GM12878 (cell line): ENCODE results near the gene BSN. TPM values are rescaled to one million over a fixed set of nuclear protein-coding genes. Genes with fewer than 3 reads are reported as not detected.

ENCODE experiments used
- ATAC-seq: fragments of 200-7000 bp; cut with Tn5 transposase; 3 replicates; pipeline ENCODE4 v1.9.1; 2020; ENCODE audit warnings: mild to moderate bottlenecking, moderate library complexity
- BruUV-seq: library from RNA; stranded (reverse); fragments of 400-500 nt; replicated peaks from 2 replicates; lab custom pipeline; 2021; lab: Mats Ljungman, UMichigan
- CTCF ChIA-PET: fragments of 300-600 bp; sonication (Branson Sonifier 250); formaldehyde crosslinking; extraction: SDS; loops from one replicate; lab custom pipeline; 2021; ENCODE audit warnings: inconsistent platforms; lab: Yijun Ruan, JAX
- POLR2A ChIA-PET: fragments of 350-600 bp; formaldehyde crosslinking; extraction: SDS; loops from one replicate; lab custom pipeline; 2021; ENCODE audit warnings: inconsistent platforms; lab: Charles Lee
- RAD21 ChIA-PET: fragments of 300-600 bp; sonication (Branson Sonifier 250); formaldehyde crosslinking; loops from one replicate; lab custom pipeline; 2023; ENCODE audit warnings: antibody characterized with exemption; ENCODE audit not compliant: unreplicated experiment; lab: Charles Lee
- SMC1A ChIA-PET: fragments of 300-600 bp; sonication (Branson Sonifier 250); formaldehyde crosslinking; loops from one replicate; lab custom pipeline; 2023; ENCODE audit not compliant: unreplicated experiment, uncharacterized antibody; lab: Charles Lee
- DNase-seq: peaks from one replicate; pipeline ENCODE4 v3.0.0-alpha.2; 2011; ENCODE audit warnings: low read depth, low spot score
- FAIRE-seq: peaks from 3 replicates; lab custom pipeline; 2011; peaks lifted over from hg19 to GRCh38; lab: Jason Lieb, UNC
- H2AFZ ChIP-seq: 2 replicates; pipeline ENCODE4 v1.6.0; 2011; ENCODE audit warnings: low read depth, low read length, control low read depth; ENCODE audit not compliant: control insufficient read depth
- H3K27ac ChIP-seq: 2 replicates; pipeline ENCODE4 v1.5.1; 2011; ENCODE audit warnings: control low read depth; ENCODE audit not compliant: control insufficient read depth, insufficient read depth
- H3K27me3 ChIP-seq, 2 experiments: replicated peaks in 1 of 2; 2 replicates each; pipeline versions ENCODE4 v1.6.0 to v1.6.1; 2011; ENCODE audit warnings: low read length in 1 of 2; ENCODE audit not compliant: control insufficient read depth in 2 of 2, insufficient read depth in 2 of 2
- H3K36me3 ChIP-seq, 2 experiments: 2 replicates each; pipeline ENCODE4 v1.5.1; 2011; ENCODE audit warnings: low read length in 1 of 2; ENCODE audit not compliant: control insufficient read depth in 2 of 2, insufficient read depth in 2 of 2
- H3K4me1 ChIP-seq: 2 replicates; pipeline ENCODE4 v1.6.1; 2011; ENCODE audit warnings: mild to moderate bottlenecking, low read length, moderate library complexity, mixed read lengths; ENCODE audit not compliant: control insufficient read depth, insufficient read depth
- H3K4me2 ChIP-seq: 2 replicates; pipeline ENCODE4 v1.6.0; 2011; ENCODE audit warnings: control low read depth; ENCODE audit not compliant: control insufficient read depth, insufficient read depth
- H3K4me3 ChIP-seq: fragments of 200-600 bp; sonication (generic); 2 replicates; pipeline ENCODE4 v1.5.1; 2016
- H3K79me2 ChIP-seq: 2 replicates; pipeline ENCODE4 v1.6.0; 2011; ENCODE audit warnings: low read length; ENCODE audit not compliant: control insufficient read depth, insufficient read depth
- H3K9ac ChIP-seq: 2 replicates; pipeline ENCODE4 v1.8.0; 2011; ENCODE audit warnings: low read length, control low read depth, mixed read lengths; ENCODE audit not compliant: control insufficient read depth, insufficient read depth
- H3K9me3 ChIP-seq: replicated peaks from 3 replicates; pipeline ENCODE4 v1.5.1; 2011; ENCODE audit warnings: mild to moderate bottlenecking, low read length; ENCODE audit not compliant: control insufficient read depth, insufficient read depth
- H4K20me1 ChIP-seq: 2 replicates; pipeline ENCODE4 v1.6.0; 2011; ENCODE audit not compliant: control insufficient read depth, insufficient read depth
- ATF7 ChIP-seq: fragments of 450-650 bp; IDR thresholded peaks from 2 replicates; pipeline ENCODE4 v1.6.1; 2016; ENCODE audit warnings: low read depth, mild to moderate bottlenecking
- CBX3 ChIP-seq: fragments of 200-600 bp; sonication (generic); IDR thresholded peaks from 2 replicates; pipeline ENCODE4 v1.6.1; 2016; ENCODE audit warnings: low read depth, borderline replicate concordance
- EED ChIP-seq: sonication (generic); IDR thresholded peaks from 2 replicates; pipeline ENCODE4 v1.6.1; 2016; ENCODE audit warnings: antibody characterized with exemption, low read depth
- EP300 ChIP-seq, 2 experiments: fragments of 150-350 bp in 1 of 2; IDR thresholded peaks; 2 replicates each; pipeline ENCODE4 v1.6.1; 2011 to 2012; ENCODE audit warnings: low read depth in 2 of 2, low read length in 2 of 2, borderline replicate concordance in 1 of 2, improper control_type of control experiment in 1 of 2, inconsistent platforms in 1 of 2; ENCODE audit not compliant: control insufficient read depth in 1 of 2
- ETV6 ChIP-seq, 2 experiments: fragments of 450-650 bp in 1 of 2; IDR thresholded peaks in 1 of 2; conservative IDR thresholded peaks in 1 of 2; 2 replicates each; pipeline ENCODE4 v1.6.1; 2014; ENCODE audit warnings: antibody characterized with exemption in 1 of 2, borderline replicate concordance in 1 of 2, low read depth in 1 of 2, mild to moderate bottlenecking in 1 of 2, moderate library complexity in 1 of 2
- HDAC2 ChIP-seq: fragments of 200-600 bp; sonication (generic); IDR thresholded peaks from 2 replicates; pipeline ENCODE4 v1.6.1; 2017
- PAX5 ChIP-seq: IDR thresholded peaks from 2 replicates; pipeline ENCODE4 v1.6.1; 2011; ENCODE audit warnings: low read depth, low read length, borderline replicate concordance
- RELA ChIP-seq: fragments of 450-650 bp; IDR thresholded peaks from 2 replicates; pipeline ENCODE4 v1.8.0; 2014; ENCODE audit warnings: borderline replicate concordance; ENCODE audit not compliant: partially characterized antibody
- RFX5 ChIP-seq: IDR thresholded peaks from 2 replicates; pipeline ENCODE4 v1.6.1; 2011; ENCODE audit warnings: low read depth, low read length, improper control_type of control experiment
- SIN3A ChIP-seq: IDR thresholded peaks from 2 replicates; pipeline ENCODE4 v1.6.1; 2012; ENCODE audit warnings: low read depth, low read length, improper control_type of control experiment
- SMC3 ChIP-seq: IDR thresholded peaks from 2 replicates; pipeline ENCODE4 v1.6.1; 2011; ENCODE audit warnings: low read length, improper control_type of control experiment, borderline replicate concordance
- SREBF2 ChIP-seq: IDR thresholded peaks from 2 replicates; pipeline ENCODE4 v1.6.1; 2012; ENCODE audit warnings: mild to moderate bottlenecking, low read length
- TAF1 ChIP-seq: IDR thresholded peaks from 2 replicates; pipeline ENCODE4 v1.6.1; 2011; ENCODE audit warnings: mild to moderate bottlenecking, low read depth, low read length, borderline replicate concordance
- WGBS: methylation state at CpG from one replicate; pipeline ENCODE4 v1.1.6; 2016; ENCODE audit warnings: low lambda C conversion rate; ENCODE audit not compliant: insufficient replicate concordance, insufficient coverage; ENCODE audit errors: missing lambda C conversion rate; 5-methylcytosine and 5-hydroxymethylcytosine counted together
- in situ Hi-C: fragments of 300-500 bp; cut with MboI; formaldehyde crosslinking; loops from 9 replicates; pipeline ENCODE4 v1.14.3; 2018; ENCODE audit warnings: mixed read lengths
- intact Hi-C: fragments of 100-400 bp; cut with micrococcal nuclease; formaldehyde crosslinking; loops from one replicate; pipeline ENCODE4 v1.14.2; 2022; ENCODE audit not compliant: unreplicated experiment
- polyA plus RNA-seq, 11 experiments: library from polyadenylated mRNA; depleted of rRNA in 4 of 11; unstranded in 6 of 11; stranded (reverse) in 5 of 11; fragments of >200 nt; fragmentation: Nextera tagmentation in 4 of 11; fragmentation: Illumina TruSeq in 1 of 11; extraction: Ambion mirVana in 4 of 11; extraction: Trizol in 1 of 11; gene quantifications; 1 replicate in 1 of 11; 2 replicates in 10 of 11; pipeline versions ENCODE4 v1.2.1 to v1.2.3, GENCODE V29; 2011 to 2016; ENCODE audit warnings: inconsistent platforms in 2 of 11, missing spikeins in 2 of 11, low read depth in 1 of 11
- total RNA-seq, 4 experiments: library from RNA; depleted of rRNA in 3 of 4; stranded (reverse); fragments of >200 nt in 3 of 4; fragmentation: Illumina TruSeq in 1 of 4; extraction: Trizol in 1 of 4; gene quantifications; 2 replicates each; pipeline versions ENCODE4 v1.2.1 to v1.2.3, GENCODE V29; 2013 to 2021
- TF ChIP-seq, protein P1 (sequence below): fragments of 450-650 bp; IDR thresholded peaks from 2 replicates; pipeline ENCODE4 v1.6.1; 2016; ENCODE audit warnings: mild to moderate bottlenecking

BSN gene
- total and polyA plus RNA-seq, 10 of the 15 experiments (the other 5 are each of a cell fraction or from before 2014, with no cell fraction given) = under 0.01 to 0.19 (median 0.05) TPM; not detected in 1

DNA sequence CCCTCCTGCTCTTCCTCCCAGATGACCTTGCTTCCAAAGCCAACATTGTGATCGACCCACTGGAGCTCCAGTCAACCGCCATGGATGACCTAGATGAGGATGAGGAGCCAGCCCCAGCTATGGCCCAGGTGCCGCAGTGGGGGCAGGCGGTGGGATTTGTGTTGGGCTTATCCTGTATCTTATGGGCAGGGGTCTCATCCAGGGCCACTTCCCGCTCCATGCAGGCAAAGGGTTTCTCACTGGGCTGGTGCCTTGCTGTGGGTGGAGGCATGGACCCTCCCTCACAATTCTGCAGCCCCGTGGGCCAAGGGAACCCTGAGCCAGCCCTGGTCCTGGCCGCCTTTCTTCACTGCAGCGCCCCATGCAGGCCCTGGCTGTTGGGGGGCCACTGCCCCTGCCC lies 150.4 kb downstream of the BSN start:
- H3K79me2 ChIP-seq = no peaks in the 10 kb centered on the region
- no peak for DNase-seq
- H3K9me3 ChIP-seq = no peaks in the 10 kb centered on the region
- ChIA-PET POLR2A (no interaction called here), SMC1A (no interaction called here), CTCF (interaction anchor here (0.9 to 4.6 kb wide), 2 partner anchors 130 to 135 kb away, joined by 3 to 19 read pairs; no protein-coding TSS in a partner anchor), RAD21 (no interaction called here)
- ATAC-seq = no peak
- BruUV-seq = no TSS peak
- WGBS = 89% methylated on average over 8 of the region's 8 CpGs
- H2AFZ ChIP-seq = no peak overlapping the region
- FAIRE-seq = no peak
- H3K4me3 ChIP-seq = no peak overlapping the region
- H4K20me1 ChIP-seq = no peaks in the 10 kb centered on the region
- in situ Hi-C loops (no loop called here), intact Hi-C loops (no loop called here)
- H3K27ac ChIP-seq = no peak overlapping the region
- no peak overlapping the region for H3K9ac ChIP-seq
- H3K4me2 ChIP-seq = no peak overlapping the region
- no peak for TF ChIP-seq PAX5
- no peak for TF ChIP-seq RELA
- TF ChIP-seq, all 136 proteins: peak for 0
- no peaks in the 10 kb centered on the region for H3K4me1 ChIP-seq
- H3K27me3 ChIP-seq = no peaks in the 10 kb centered on the region
- peaks cover 0 to 5% of the 10 kb centered on the region in 2 experiments; a peak in 3 of 4 replicates for H3K36me3 ChIP-seq

DNA sequence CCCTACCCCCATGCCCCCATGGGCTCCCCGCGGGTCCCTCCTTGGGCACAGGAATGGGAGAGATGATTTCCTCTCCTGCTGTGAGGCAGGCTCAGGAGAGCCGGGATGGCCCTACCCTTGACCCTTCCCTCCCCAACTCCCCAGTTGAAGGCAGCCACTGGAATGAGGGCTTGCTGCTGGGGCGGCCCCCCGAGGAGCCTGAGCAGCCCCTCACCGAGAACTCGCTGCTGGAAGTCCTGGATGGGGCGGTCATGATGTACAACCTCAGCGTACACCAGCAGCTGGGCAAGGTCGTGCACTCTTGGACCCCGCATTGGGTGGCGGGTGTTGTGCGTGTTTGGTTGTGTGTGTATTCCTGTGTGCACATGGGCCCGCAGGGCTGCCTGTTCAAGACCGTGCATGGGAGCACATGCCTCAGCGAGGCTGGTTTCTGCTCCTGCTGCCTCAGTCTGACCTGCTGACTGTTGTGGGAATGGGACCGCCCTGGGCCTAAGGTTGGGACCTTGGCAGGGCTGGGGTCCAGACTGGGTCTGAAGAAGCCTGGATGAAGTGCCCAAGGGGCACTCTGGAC lies 151.2 kb downstream of the BSN start:
- ChIA-PET RAD21 (no interaction called here), SMC1A (no interaction called here), CTCF (interaction anchor here (0.6 kb wide), 1 partner anchor 286 kb away, joined by 3 read pairs; no protein-coding TSS in a partner anchor), POLR2A (interaction anchor here (0.5 kb wide), 1 partner anchor 199 kb away, joined by 3 read pairs; no protein-coding TSS in a partner anchor)
- H3K27ac ChIP-seq = no peak overlapping the region
- FAIRE-seq (no peak), ATAC-seq (no peak), DNase-seq (no peak)
- H3K9ac ChIP-seq = no peak overlapping the region
- H3K9me3 ChIP-seq = no peaks in the 10 kb centered on the region
- no peaks in the 10 kb centered on the region for H4K20me1 ChIP-seq
- H3K4me1 ChIP-seq = no peaks in the 10 kb centered on the region
- no peak overlapping the region for H3K4me2 ChIP-seq
- H3K4me3 ChIP-seq = no peak overlapping the region
- peaks cover 0 to 5% of the 10 kb centered on the region in 2 experiments; a peak in 3 of 4 replicates for H3K36me3 ChIP-seq
- no peaks in the 10 kb centered on the region for H3K27me3 ChIP-seq
- H3K79me2 ChIP-seq = no peaks in the 10 kb centered on the region
- intact Hi-C loops (no loop called here), in situ Hi-C loops (no loop called here)
- 91% methylated on average over 17 of the region's 17 CpGs for WGBS
- BruUV-seq = no TSS peak
- no peak overlapping the region for H2AFZ ChIP-seq
- TF ChIP-seq, protein P1, sequence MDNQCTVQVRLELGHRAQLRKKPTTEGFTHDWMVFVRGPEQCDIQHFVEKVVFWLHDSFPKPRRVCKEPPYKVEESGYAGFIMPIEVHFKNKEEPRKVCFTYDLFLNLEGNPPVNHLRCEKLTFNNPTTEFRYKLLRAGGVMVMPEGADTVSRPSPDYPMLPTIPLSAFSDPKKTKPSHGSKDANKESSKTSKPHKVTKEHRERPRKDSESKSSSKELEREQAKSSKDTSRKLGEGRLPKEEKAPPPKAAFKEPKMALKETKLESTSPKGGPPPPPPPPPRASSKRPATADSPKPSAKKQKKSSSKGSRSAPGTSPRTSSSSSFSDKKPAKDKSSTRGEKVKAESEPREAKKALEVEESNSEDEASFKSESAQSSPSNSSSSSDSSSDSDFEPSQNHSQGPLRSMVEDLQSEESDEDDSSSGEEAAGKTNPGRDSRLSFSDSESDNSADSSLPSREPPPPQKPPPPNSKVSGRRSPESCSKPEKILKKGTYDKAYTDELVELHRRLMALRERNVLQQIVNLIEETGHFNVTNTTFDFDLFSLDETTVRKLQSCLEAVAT = no peak
- TF ChIP-seq ATF7 (no peak), SREBF2 (no peak), CBX3 (no peak), TAF1 (no peak), HDAC2 (no peak), EP300 (IDR thresholded peaks at IDR 0.05; ENCODE audit: borderline replicate concordance in 1 of 2, control insufficient read depth in 1 of 2, low read depth in 2 of 2, low read length in 2 of 2) (no peak), RFX5 (no peak), EED (no peak), RELA (no peak), SMC3 (no peak), ETV6 (conservative IDR thresholded peaks at IDR 0.05 in 1 of 2, IDR thresholded peaks at IDR 0.05 in 1 of 2; ENCODE audit: borderline replicate concordance in 1 of 2, low read depth in 1 of 2) (no peak), SIN3A (no peak)
